IMR-90 (cell line): ENCODE data around the gene EHBP1L1. TPM values are rescaled to one million over a fixed set of nuclear protein-coding genes. Genes with fewer than 3 reads are reported as not detected.

Experiments used
- ATAC-seq: fragments of 200-7000 bp; cut with Tn5 transposase; 2 replicates; pipeline ENCODE4 v1.9.1; 2020; ENCODE audit warnings: low read depth, mild to moderate bottlenecking, moderate library complexity
- BruUV-seq: library from RNA; stranded (reverse); fragments of 400-500 nt; replicated peaks from 2 replicates; lab custom pipeline; 2021; lab: Mats Ljungman, UMichigan
- CTCF ChIA-PET: fragments of 300-600 bp; formaldehyde crosslinking; extraction: SDS; loops from one replicate; lab custom pipeline; 2021; ENCODE audit warnings: antibody characterized with exemption; lab: Yijun Ruan, JAX
- POLR2A ChIA-PET: fragments of 300-600 bp; sonication (Branson Sonifier 250); formaldehyde crosslinking; loops from one replicate; lab custom pipeline; 2022; ENCODE audit warnings: antibody characterized with exemption; ENCODE audit not compliant: unreplicated experiment; lab: Charles Lee
- DNase-seq: peaks from one replicate; pipeline ENCODE4 v3.0.0; 2013
- H2AFZ ChIP-seq: replicated peaks from 2 replicates; pipeline ENCODE3; 2013; ENCODE audit warnings: low read length, mild to moderate bottlenecking; ENCODE audit not compliant: poor library complexity
- H2AK5ac ChIP-seq: 2 replicates; pipeline ENCODE4 v1.6.1; 2013; ENCODE audit warnings: low read depth, low read length, inconsistent platforms
- H2AK9ac ChIP-seq: replicated peaks from 2 replicates; pipeline ENCODE3; 2013; ENCODE audit warnings: mild to moderate bottlenecking, low read depth, low read length, moderate library complexity; ENCODE audit not compliant: poor library complexity
- H2BK120ac ChIP-seq: 2 replicates; pipeline ENCODE4 v1.6.1; 2013; ENCODE audit warnings: low read depth, low read length, inconsistent platforms
- H2BK15ac ChIP-seq: 3 replicates; pipeline ENCODE4 v1.6.1; 2013; ENCODE audit warnings: low read depth, low read length, inconsistent platforms
- H2BK20ac ChIP-seq: 2 replicates; pipeline ENCODE4 v1.6.1; 2013; ENCODE audit warnings: low read depth, mild to moderate bottlenecking, inconsistent platforms, low read length, moderate library complexity
- H2BK5ac ChIP-seq: 2 replicates; pipeline ENCODE4 v1.6.1; 2013; ENCODE audit warnings: mild to moderate bottlenecking, low read depth, low read length, inconsistent platforms; ENCODE audit not compliant: poor library complexity, severe bottlenecking
- H3K14ac ChIP-seq: replicated peaks from 2 replicates; pipeline ENCODE4 v1.6.1; 2013; ENCODE audit warnings: low read depth, low read length, inconsistent platforms
- H3K18ac ChIP-seq: 2 replicates; pipeline ENCODE4 v1.6.1; 2013; ENCODE audit warnings: low read depth, low read length, control low read depth
- H3K23ac ChIP-seq: 2 replicates; pipeline ENCODE4 v1.6.1; 2013; ENCODE audit warnings: low read depth, low read length, inconsistent platforms
- H3K27ac ChIP-seq: 2 replicates; pipeline ENCODE4 v1.5.1; 2013; ENCODE audit warnings: mild to moderate bottlenecking, control low read depth, low read length; ENCODE audit not compliant: insufficient read depth
- H3K27me3 ChIP-seq: 2 replicates; pipeline ENCODE4 v1.6.1; 2013; ENCODE audit warnings: low read length; ENCODE audit not compliant: control insufficient read depth, insufficient read depth
- H3K36me3 ChIP-seq: 2 replicates; pipeline ENCODE4 v1.6.1; 2013; ENCODE audit warnings: low read length, mixed read lengths; ENCODE audit not compliant: control insufficient read depth, insufficient read depth
- H3K4ac ChIP-seq: 2 replicates; pipeline ENCODE4 v1.6.1; 2013; ENCODE audit warnings: low read depth, low read length, inconsistent platforms
- H3K4me1 ChIP-seq: 2 replicates; pipeline ENCODE4 v1.6.1; 2013; ENCODE audit warnings: low read length, mixed read lengths; ENCODE audit not compliant: control insufficient read depth, insufficient read depth
- H3K4me2 ChIP-seq: 2 replicates; pipeline ENCODE4 v1.6.1; 2013; ENCODE audit warnings: low read depth, mild to moderate bottlenecking, control low read depth, low read length, moderate library complexity
- H3K4me3 ChIP-seq: 2 replicates; pipeline ENCODE4 v1.5.1; 2013; ENCODE audit warnings: low read depth, mild to moderate bottlenecking, control low read depth, low read length, moderate library complexity; ENCODE audit not compliant: insufficient read depth
- H3K56ac ChIP-seq: 2 replicates; pipeline ENCODE4 v1.6.1; 2013; ENCODE audit warnings: low read length, inconsistent platforms; ENCODE audit not compliant: insufficient read depth; ENCODE audit errors: extremely low read depth
- H3K79me1 ChIP-seq, 2 experiments: 2 replicates each; pipeline ENCODE4 v1.6.1; 2013; ENCODE audit warnings: low read length in 2 of 2, inconsistent platforms in 1 of 2, low read depth in 1 of 2
- H3K9ac ChIP-seq: 2 replicates; pipeline ENCODE4 v1.6.1; 2013; ENCODE audit warnings: low read depth, low read length, control low read depth
- H3K9me1 ChIP-seq: 2 replicates; pipeline ENCODE4 v1.6.1; 2013; ENCODE audit warnings: low read length, inconsistent platforms; ENCODE audit not compliant: insufficient read depth
- H3K9me3 ChIP-seq: 2 replicates; pipeline ENCODE4 v1.6.1; 2013; ENCODE audit warnings: low read length; ENCODE audit not compliant: control insufficient read depth, insufficient read depth
- H4K20me1 ChIP-seq: 2 replicates; pipeline ENCODE4 v1.6.1; 2013; ENCODE audit warnings: low read length, inconsistent platforms; ENCODE audit not compliant: insufficient read depth
- H4K5ac ChIP-seq: 2 replicates; pipeline ENCODE4 v1.6.1; 2013; ENCODE audit warnings: mild to moderate bottlenecking, low read depth, low read length, control low read depth
- H4K8ac ChIP-seq, 2 experiments: 2 replicates each; pipeline ENCODE4 v1.6.1; 2013; ENCODE audit warnings: low read depth in 2 of 2, low read length in 2 of 2, control low read depth in 1 of 2, inconsistent platforms in 1 of 2
- H4K91ac ChIP-seq: 2 replicates; pipeline ENCODE4 v1.6.1; 2013; ENCODE audit warnings: low read depth, low read length, inconsistent platforms; ENCODE audit not compliant: insufficient read depth
- BHLHE40 ChIP-seq: fragments of 150-350 bp; IDR thresholded peaks from 2 replicates; pipeline ENCODE4 v1.6.1; 2016; ENCODE audit warnings: mild to moderate bottlenecking, low read depth, low read length
- FOS ChIP-seq: fragments of 150-350 bp; IDR thresholded peaks from 2 replicates; pipeline ENCODE4 v1.6.1; 2016; ENCODE audit warnings: low read depth, low read length
- MAFK ChIP-seq: IDR thresholded peaks from 2 replicates; pipeline ENCODE4 v1.6.1; 2012; ENCODE audit warnings: low read depth, low read length, improper control_type of control experiment
- MAZ ChIP-seq: IDR thresholded peaks from 2 replicates; pipeline ENCODE4 v1.6.1; 2012; ENCODE audit warnings: low read depth, mild to moderate bottlenecking, low read length, improper control_type of control experiment, moderate library complexity, borderline replicate concordance
- RAD21 ChIP-seq: IDR thresholded peaks from 2 replicates; pipeline ENCODE4 v1.6.1; 2012; ENCODE audit warnings: low read length, improper control_type of control experiment
- RCOR1 ChIP-seq: IDR thresholded peaks from 2 replicates; pipeline ENCODE4 v1.6.1; 2012; ENCODE audit warnings: mild to moderate bottlenecking, low read length, improper control_type of control experiment; ENCODE audit not compliant: insufficient replicate concordance
- SMC3 ChIP-seq: fragments of 150-350 bp; IDR thresholded peaks from 2 replicates; pipeline ENCODE4 v1.6.1; 2016; ENCODE audit warnings: low read depth, mild to moderate bottlenecking, antibody characterized with exemption, low read length, moderate library complexity
- WGBS, 2 experiments: methylation state at CpG; one replicate each; pipeline versions ENCODE4 v1.1.5 to v1.1.7; 2013; ENCODE audit warnings: missing lambda C conversion rate in 2 of 2; ENCODE audit not compliant: insufficient read length in 1 of 2; ENCODE audit errors: extremely low coverage in 2 of 2; 5-methylcytosine and 5-hydroxymethylcytosine counted together
- dilution Hi-C: fragments of 300-500 bp; cut with HindIII; formaldehyde crosslinking; loops from one replicate; pipeline ENCODE4 v1.14.3; 2018; ENCODE audit warnings: low sequenced_read_pairs; ENCODE audit not compliant: unreplicated experiment
- in situ Hi-C: fragments of 300-500 bp; cut with MboI; formaldehyde crosslinking; loops from 3 replicates; pipeline ENCODE4 v1.14.3; 2019; ENCODE audit warnings: low sequenced_read_pairs, inconsistent platforms, mixed read lengths
- intact Hi-C: fragments of 100-400 bp; cut with micrococcal nuclease; formaldehyde crosslinking; loops from 2 replicates; pipeline ENCODE4 v1.10.0; 2022
- polyA plus RNA-seq, 3 experiments: library from polyadenylated mRNA; depleted of rRNA; stranded (reverse); fragments of >200 nt; gene quantifications; 2 replicates each; pipeline ENCODE4 v1.2.3, GENCODE V29; 2012; ENCODE audit warnings: low replicate concordance in 1 of 3
- total RNA-seq: library from RNA; depleted of rRNA; stranded (reverse); fragments of >200 nt; gene quantifications from 2 replicates; pipeline ENCODE4 v1.2.3, GENCODE V29; 2012
- TF ChIP-seq, protein P1 (sequence below): fragments of 150-350 bp; IDR thresholded peaks from 2 replicates; pipeline ENCODE4 v1.6.1; 2016; ENCODE audit warnings: low read depth, mild to moderate bottlenecking, low read length, moderate library complexity, borderline replicate concordance

Gene EHBP1L1
- total and polyA plus RNA-seq, 2 of the 4 experiments (the other 2 are of a cell fraction): 10.0 to 27.4 TPM

GRCh38 chr11:65565624-65566453, 10.0 kb upstream of the EHBP1L1 start:
- Histone ChIP-seq H3K79me1 (peaks cover 13 to 44% of the 10 kb centered on the region in 2 experiments; a peak in 3 of 4 replicates), H3K23ac (peak overlapping the region; percentile 0; the same call in 1 of the 2 replicates), H3K56ac (no peak overlapping the region), H2AK5ac (peak overlapping the region; percentile 54; the same call in 1 of the 2 replicates), H2BK20ac (no peak overlapping the region), H3K4me2 (no peak overlapping the region), H2BK120ac (no peak overlapping the region), H3K4me3 (no peak overlapping the region), H2AK9ac (no peak overlapping the region), H2AFZ (no peak overlapping the region), H3K9me3 (no peaks in the 10 kb centered on the region), H3K9ac (no peak overlapping the region), H3K18ac (no peak overlapping the region), H4K8ac (peak overlapping the region in 1 of 2 experiments; percentile 5; a peak in 1 of 4 replicates), H3K4ac (peak overlapping the region; percentile 3; the same call in 1 of the 2 replicates), H3K9me1 (peaks cover 20% of the 10 kb centered on the region), H3K4me1 (peaks cover 11% of the 10 kb centered on the region), H4K5ac (no peak overlapping the region), H2BK5ac (no peak overlapping the region), H2BK15ac (no peak overlapping the region), H3K27me3 (no peaks in the 10 kb centered on the region), H4K20me1 (peaks cover 3% of the 10 kb centered on the region), H3K14ac (no peak overlapping the region), H3K36me3 (0 out of 2 replicates have a peak, but pooled peaks cover 1% of the 10 kb centered on the region), H3K27ac (no peak overlapping the region), H4K91ac (no peak overlapping the region)
- ChIA-PET CTCF (interaction anchor here (1.2 kb wide), 1 partner anchor 25 kb away, joined by 7 read pairs; no protein-coding TSS in a partner anchor), POLR2A (interaction anchor here (0.6 kb wide), 1 partner anchor 143 kb away, joined by 8 read pairs; the partner anchor contains the start of gene NEAT1)
- no CpG with 5 or more reads among the region's 7 CpGs for WGBS, 2 experiments
- TF ChIP-seq FOS (no peak), RAD21 (no peak), MAFK (no peak), RCOR1 (no peak), SMC3 (no peak), BHLHE40 (no peak), MAZ (no peak)
- TF ChIP-seq, protein P1, sequence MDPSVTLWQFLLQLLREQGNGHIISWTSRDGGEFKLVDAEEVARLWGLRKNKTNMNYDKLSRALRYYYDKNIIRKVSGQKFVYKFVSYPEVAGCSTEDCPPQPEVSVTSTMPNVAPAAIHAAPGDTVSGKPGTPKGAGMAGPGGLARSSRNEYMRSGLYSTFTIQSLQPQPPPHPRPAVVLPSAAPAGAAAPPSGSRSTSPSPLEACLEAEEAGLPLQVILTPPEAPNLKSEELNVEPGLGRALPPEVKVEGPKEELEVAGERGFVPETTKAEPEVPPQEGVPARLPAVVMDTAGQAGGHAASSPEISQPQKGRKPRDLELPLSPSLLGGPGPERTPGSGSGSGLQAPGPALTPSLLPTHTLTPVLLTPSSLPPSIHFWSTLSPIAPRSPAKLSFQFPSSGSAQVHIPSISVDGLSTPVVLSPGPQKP: no peak
- ATAC-seq (no peak), DNase-seq (peak; percentile 35)
- dilution Hi-C loops: no loop called here
- no TSS peak for BruUV-seq
- intact Hi-C loops: no loop called here
- in situ Hi-C loops: no loop called here
